Epidermal melanocyte (primary cell): ENCODE measurements around the gene RALB.
"Not testable (repeated sequence)": the region's sequence is repeated elsewhere in the genome, so short reads cannot be mapped to it uniquely, and the experiment has no call there.

Experiments used
- DNase-seq: peaks from one replicate; pipeline ENCODE4 v3.0.0; 2011; ENCODE audit warnings: low spot score; ENCODE audit not compliant: insufficient read length

Gene RALB

DNA sequence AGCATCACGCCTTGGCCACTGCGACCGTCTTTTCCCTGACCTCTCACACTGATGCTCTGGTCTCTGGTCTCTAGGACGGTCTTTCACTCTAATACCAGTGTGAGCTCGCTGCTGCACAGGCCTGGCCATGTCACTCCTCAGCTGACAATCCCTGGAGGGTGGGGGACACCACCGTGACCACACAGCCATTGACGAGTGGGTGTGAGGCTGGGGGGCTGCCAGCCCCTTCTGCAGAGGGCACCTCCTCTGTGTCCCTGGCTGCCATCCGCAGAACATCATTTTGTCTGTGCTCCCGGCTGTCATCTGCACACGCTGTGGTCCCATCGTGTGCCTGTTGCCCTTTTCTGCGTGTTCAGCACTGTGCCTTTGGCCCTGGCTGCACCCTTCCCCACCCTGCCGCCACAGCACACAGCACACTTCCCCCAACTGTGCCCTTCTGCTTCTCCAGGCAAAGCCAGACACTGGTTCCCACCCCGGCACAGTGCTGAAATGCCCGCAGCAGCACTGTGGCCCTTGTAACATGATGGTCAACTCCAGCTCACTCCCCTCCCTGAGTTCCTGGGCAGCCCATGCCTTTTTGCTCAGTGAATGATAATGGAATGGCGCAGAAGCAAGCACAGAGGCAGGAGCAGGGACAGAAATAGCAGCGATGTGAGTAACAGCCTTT, 62.8 kb downstream of the RALB start:
- DNase-seq = no peak

DNA sequence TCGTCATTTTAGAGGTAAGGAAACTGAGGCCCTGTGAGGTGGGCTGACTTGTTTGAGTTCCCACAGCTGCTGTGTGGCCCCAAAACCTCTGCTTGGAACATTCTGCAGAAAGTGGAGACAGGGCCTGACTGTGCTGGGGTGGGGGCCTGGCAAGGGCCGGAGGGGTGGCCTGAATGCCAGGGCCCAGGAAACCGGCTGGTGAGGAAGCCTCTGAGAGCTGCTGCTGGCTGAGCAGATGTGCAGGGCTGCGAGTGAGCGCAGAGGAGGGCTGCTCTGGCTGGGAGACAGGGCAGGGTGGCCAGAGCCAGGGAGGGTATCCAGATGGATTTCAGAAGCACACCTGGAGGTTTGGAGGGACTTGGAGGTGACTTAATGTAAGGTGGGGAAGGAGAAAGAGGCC, 63.4 kb downstream of the RALB start:
- DNase-seq = no peak

DNA sequence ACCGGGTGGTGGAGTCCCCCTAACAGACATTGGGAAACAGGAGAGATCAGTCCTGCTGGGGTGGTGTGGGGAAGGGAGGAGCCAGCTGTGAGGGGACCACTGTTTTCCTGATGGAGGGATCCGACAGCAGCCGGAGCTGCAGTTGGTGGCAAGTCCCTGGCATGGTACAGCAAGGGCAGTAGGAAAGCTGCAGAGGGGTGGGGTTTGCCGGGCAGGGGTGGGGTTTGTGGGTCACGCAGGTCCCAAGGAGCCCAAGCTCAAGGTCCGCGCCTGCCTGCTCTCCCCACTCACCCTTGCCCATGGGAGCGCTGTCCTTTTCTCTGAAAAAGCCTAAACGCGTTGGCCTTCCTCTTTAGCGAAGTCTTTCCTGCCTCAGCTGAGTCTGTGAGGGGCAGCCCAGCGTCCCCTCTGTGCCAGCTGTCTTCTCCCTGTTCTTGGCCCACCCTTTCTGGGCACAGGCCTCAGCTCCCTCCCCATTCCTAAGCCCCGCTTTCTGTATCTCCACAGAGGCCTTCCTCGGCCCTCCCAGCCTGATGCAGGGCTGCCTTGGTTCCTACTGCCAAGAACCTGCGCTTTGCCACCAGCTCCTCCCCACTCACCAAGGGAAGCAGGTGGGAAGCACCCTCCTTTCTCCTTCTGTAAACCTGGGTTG, 64.0 kb downstream of the RALB start:
- no peak for DNase-seq

DNA sequence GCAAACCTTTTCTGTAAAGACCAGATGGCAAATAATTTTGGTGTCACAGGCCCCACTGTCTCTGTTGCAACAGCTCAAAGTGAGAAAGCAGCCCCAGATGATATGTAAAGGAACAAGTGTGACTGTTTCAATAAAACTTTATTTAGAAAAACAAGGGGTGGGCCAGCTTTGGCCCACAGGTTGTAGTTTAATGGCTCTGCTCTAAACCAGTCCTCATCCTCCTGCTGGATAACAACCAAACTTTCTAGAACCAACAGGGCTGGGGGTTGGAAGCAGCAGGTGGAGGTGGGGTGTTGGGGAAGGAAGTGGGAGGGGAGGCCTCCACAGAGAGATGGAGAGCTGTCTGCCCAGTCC, 64.5 kb downstream of the RALB start:
- no peak for DNase-seq

GRCh38 chr2:120317916-120318315, 65.3 kb downstream of the RALB start:
- no peak for DNase-seq

DNA sequence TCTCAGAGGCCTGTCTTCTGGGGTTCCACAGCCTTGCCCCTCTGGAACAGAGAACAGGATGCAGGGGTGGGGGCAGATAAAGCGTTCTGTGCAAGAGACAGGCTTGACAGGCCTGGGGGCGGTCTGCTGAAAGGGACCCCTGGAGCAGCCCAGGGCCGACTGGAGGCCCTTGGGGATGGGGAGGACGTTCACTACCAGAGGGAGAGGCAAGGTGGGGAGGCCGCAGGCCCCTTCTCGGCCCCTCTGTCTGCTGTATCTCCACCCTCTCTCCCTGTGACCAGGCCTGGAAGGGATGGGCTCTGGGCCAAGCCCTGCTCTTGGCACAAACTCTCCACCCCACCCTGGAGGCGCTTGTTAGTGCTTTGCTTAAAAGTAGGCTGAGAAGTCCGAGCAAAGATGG, 66.0 kb downstream of the RALB start:
- DNase-seq = no peak

DNA sequence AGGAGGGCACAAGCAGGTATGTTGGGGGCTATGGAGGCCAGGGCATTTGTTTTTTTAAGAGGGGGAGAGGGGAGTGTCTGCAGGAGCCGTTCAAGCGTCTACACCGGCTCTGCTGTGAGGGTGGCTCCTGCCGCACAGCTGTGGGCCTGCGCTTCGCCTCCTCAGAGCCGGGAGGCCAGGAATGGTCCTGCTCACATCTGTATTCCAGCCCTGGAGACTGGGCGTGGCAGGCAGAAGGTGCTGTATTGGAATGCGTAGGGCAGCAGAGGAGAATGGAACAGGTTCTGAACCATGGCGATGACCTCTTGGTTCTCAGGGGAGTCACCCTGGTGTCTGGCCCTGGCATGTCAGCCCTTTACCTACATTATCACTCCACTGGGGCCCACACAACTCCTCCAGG, 66.5 kb downstream of the RALB start:
- DNase-seq = no peak

GRCh38 chr2:120319686-120320317, 67.2 kb downstream of the RALB start:
- no peak for DNase-seq

GRCh38 chr2:120320318-120320851, 67.7 kb downstream of the RALB start:
- no peak for DNase-seq

- not testable (repeated sequence) for DNase-seq
Measured at GRCh38 chr2:120320887-120321556, 68.4 kb downstream of the RALB start.

DNA sequence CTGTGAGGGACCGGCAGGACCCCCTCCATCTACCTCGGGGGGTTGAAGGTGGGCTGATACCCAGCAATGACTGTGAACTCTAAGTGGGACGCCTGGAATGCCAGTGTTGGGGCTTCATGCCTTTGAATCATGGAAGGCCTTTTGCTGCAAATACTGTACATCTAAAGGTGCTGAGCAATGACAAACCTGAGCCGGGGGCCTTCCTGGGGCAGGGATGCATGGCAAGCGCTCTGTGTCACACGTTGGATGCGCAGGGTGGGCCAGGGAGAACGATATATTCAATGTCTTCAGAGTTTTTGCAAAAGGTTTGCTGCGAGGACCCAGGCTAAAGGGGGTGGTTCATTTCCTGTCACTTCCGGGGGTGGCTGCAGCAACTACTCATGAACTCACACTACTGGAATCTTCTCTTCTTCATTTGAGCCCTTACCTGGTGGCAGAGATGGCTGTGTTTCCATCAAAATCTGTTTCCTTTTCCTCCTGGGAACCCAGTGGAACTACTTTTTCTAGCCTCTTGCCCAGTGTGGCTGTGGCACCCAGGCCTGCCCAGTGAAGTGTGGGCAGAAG, 69.2 kb downstream of the RALB start:
- no peak for DNase-seq

DNA sequence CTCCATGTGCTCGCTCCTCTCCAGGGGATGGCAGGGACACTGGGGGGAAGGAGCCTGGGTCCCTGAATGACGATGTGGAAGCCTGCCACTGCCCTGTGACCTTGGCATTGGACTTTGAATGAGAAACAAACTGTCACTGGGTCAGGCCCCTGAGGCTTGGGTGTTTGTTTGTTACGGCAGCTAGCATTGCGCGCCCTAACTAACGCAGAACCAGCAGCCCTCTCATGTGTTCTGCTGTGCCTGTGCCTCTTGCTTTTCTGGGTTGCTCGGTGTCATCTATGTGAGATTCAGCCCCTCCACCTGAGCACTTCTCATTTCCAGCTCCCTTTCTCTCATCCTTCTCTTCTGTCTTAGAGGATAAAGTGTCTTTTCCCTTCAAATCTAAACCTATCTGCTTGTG, 69.7 kb downstream of the RALB start:
- DNase-seq = no peak

DNA sequence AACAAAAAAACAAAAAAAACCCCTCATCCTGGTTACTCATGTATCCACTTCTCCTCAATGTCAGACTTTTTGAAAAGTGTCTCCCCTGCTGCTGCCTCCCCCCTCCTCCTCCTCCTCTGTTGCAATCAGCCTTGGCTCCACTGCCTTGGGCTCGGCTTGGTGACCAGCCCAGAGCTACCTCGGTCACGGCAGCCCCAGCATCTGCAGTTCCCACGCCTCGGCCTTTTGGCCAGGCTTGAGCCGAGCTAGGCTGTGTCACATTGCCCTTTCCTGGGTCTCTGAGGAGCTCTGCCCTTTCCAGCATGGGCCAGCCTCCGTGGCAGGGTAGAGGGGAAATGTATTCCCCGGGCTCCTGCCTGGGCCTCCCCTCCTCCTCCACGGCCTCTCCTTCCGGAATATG, 70.6 kb downstream of the RALB start:
- no peak for DNase-seq

GRCh38 chr2:120323807-120324399, 71.3 kb downstream of the RALB start:
- no peak for DNase-seq

GRCh38 chr2:120324933-120325332, 72.3 kb downstream of the RALB start:
- DNase-seq = no peak

- DNase-seq = no peak
Measured at GRCh38 chr2:120326066-120326465, 73.4 kb downstream of the RALB start.

DNA sequence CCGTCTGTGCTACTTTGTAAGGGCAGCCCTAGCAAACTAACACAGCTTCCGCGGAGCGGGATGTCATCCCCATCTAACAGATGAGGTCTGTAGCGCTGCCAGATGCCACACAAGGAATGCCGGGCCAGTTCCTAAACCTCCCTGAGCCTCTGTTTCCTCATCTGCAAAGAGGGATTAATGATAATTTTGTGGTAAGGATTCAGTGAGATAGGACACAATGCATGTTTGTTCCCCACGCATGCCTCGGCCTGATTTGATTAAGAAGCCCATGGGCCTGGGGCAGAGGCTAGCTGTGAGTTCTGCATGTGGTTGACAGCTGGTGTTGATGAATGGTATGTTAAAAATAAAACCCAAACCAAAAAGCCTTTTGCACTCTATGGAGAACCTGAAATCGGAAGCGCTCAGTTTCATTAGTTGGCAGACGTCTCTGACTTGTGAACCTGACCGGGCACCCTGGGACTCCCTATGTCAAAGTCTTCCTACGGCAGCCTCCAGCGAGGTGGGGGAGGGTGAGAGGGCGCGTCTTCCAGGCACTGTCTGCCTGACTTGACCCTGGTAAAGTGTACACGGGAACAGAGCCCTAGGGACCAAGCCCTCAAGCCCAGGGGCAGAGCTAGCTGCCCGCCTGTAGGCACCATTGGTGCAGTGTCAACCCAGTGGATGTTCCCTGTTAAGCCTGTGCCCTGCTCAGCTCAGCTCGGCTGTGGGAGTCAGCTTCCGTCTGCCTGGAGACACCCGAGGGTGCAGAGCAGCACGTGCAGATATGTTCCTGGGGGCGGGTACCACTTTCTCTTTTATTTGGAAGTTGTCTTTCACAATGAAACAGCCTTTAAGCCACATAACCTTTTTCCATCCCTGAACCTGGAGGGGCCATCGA, 78.5 kb downstream of the RALB start:
- no peak for DNase-seq

GRCh38 chr2:120331903-120332302, 79.3 kb downstream of the RALB start:
- no peak for DNase-seq

GRCh38 chr2:120332384-120332783, 79.7 kb downstream of the RALB start:
- no peak for DNase-seq

DNA sequence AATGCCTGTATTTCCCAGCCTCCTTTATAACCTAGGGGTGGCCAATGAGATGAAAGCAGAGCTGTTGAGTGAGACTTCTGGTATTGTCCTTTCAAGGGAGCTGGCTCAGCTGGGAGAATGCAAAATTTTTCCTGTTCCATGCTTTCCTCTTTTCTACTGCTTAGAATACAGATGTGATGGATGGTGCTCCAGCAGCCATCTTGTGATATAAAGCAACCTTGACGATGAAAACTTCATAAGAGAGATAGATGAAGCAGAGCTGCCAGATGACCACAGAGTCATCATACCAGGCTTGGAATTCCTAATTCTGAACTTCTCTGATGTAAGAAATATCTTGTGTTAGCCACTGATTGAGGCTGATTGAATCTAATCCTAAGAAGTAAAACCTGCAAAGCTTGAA, 81.4 kb downstream of the RALB start:
- DNase-seq = no peak
